PC-3 (cell line): ENCODE results near the gene IFNAR1. TPM values are rescaled to one million over a fixed set of nuclear protein-coding genes. Genes with fewer than 3 reads are reported as not detected.

ENCODE experiments used
- ATAC-seq: fragments of 200-7000 bp; cut with Tn5 transposase; 2 replicates; pipeline ENCODE4 v1.9.1; 2020; ENCODE audit warnings: mild to moderate bottlenecking, moderate library complexity
- BruUV-seq: library from RNA; stranded (reverse); fragments of 400-500 nt; replicated peaks from 2 replicates; lab custom pipeline; 2021; lab: Mats Ljungman, UMichigan
- CTCF ChIA-PET: fragments of 300-600 bp; sonication (Branson Sonifier 250); formaldehyde crosslinking; loops from one replicate; lab custom pipeline; 2022; ENCODE audit warnings: antibody characterized with exemption; lab: Charles Lee
- POLR2A ChIA-PET: fragments of 300-600 bp; sonication (Branson Sonifier 250); formaldehyde crosslinking; loops from one replicate; lab custom pipeline; 2022; ENCODE audit warnings: antibody characterized with exemption; ENCODE audit not compliant: unreplicated experiment; lab: Charles Lee
- DNase-seq: peaks from one replicate; pipeline ENCODE4 v3.0.0-alpha.2; 2015
- H2AFZ ChIP-seq: fragments of 300-600 bp; sonication (generic); 2 replicates; pipeline ENCODE4 v1.6.0; 2016; ENCODE audit warnings: antibody characterized with exemption, low read length
- H3F3A ChIP-seq: fragments of 300-600 bp; sonication (generic); one replicate; pipeline ENCODE4 v1.6.0; 2017; ENCODE audit warnings: antibody characterized with exemption, low read length, control low read depth, mild to moderate bottlenecking; ENCODE audit not compliant: unreplicated experiment
- H3K27ac ChIP-seq: fragments of 300-600 bp; sonication (generic); 2 replicates; pipeline ENCODE4 v1.5.1; 2016; ENCODE audit warnings: mild to moderate bottlenecking, low read length
- H3K27me3 ChIP-seq: fragments of 300-600 bp; sonication (generic); 2 replicates; pipeline ENCODE4 v1.6.1; 2016; ENCODE audit warnings: low read length, mixed read lengths
- H3K36me3 ChIP-seq: fragments of 300-600 bp; sonication (generic); 2 replicates; pipeline ENCODE4 v1.6.1; 2016; ENCODE audit warnings: low read depth, mixed run types, low read length, mixed read lengths
- H3K4me1 ChIP-seq: fragments of 300-600 bp; sonication (generic); 2 replicates; pipeline ENCODE4 v1.5.1; 2016; ENCODE audit warnings: low read length; ENCODE audit not compliant: insufficient read depth
- H3K4me2 ChIP-seq: fragments of 300-600 bp; sonication (generic); 2 replicates; pipeline ENCODE4 v1.6.0; 2016; ENCODE audit warnings: low read length
- H3K4me3 ChIP-seq: fragments of 300-600 bp; sonication (generic); 2 replicates; pipeline ENCODE4 v1.5.1; 2016; ENCODE audit warnings: mild to moderate bottlenecking, low read length, mixed read lengths
- H3K79me2 ChIP-seq: fragments of 300-600 bp; sonication (generic); 2 replicates; pipeline ENCODE4 v1.6.1; 2017; ENCODE audit warnings: low read length, mixed read lengths
- H3K9ac ChIP-seq: fragments of 300-600 bp; sonication (generic); 2 replicates; pipeline ENCODE4 v1.6.0; 2016; ENCODE audit warnings: mild to moderate bottlenecking, low read length
- H3K9me2 ChIP-seq: fragments of 300-600 bp; sonication (generic); replicated peaks from 2 replicates; pipeline ENCODE4 v1.6.1; 2016; ENCODE audit warnings: mixed run types, low read length, mixed read lengths
- H3K9me3 ChIP-seq: fragments of 300-600 bp; sonication (generic); 2 replicates; pipeline ENCODE4 v1.6.1; 2016; ENCODE audit warnings: low read length, mixed read lengths
- H4K20me1 ChIP-seq: fragments of 300-600 bp; sonication (generic); 2 replicates; pipeline ENCODE4 v1.6.1; 2016; ENCODE audit warnings: low read length, mixed read lengths
- EZH2 ChIP-seq: fragments of 300-600 bp; sonication (generic); IDR thresholded peaks from one replicate; pipeline ENCODE4 v1.6.1; 2017; ENCODE audit warnings: antibody characterized with exemption, mild to moderate bottlenecking, low read length; ENCODE audit not compliant: unreplicated experiment
- EZH2phosphoT487 ChIP-seq: fragments of 300-600 bp; sonication (generic); IDR thresholded peaks from 2 replicates; pipeline ENCODE4 v1.6.1; 2018; ENCODE audit warnings: mild to moderate bottlenecking, antibody characterized with exemption, low read length, borderline replicate concordance
- intact Hi-C: fragments of 100-400 bp; cut with micrococcal nuclease; formaldehyde crosslinking; loops from 2 replicates; pipeline ENCODE4 v1.9.0; 2023
- total RNA-seq: library from RNA; depleted of rRNA; stranded (reverse); fragments of >200 nt; gene quantifications from 2 replicates; pipeline ENCODE4 v1.2.3, GENCODE V29; 2014
- TF ChIP-seq, protein P1 (sequence below): fragments of 300-600 bp; sonication (generic); conservative IDR thresholded peaks from 2 replicates; pipeline ENCODE4 v1.5.1; 2017; ENCODE audit warnings: antibody characterized with exemption, low read depth, mild to moderate bottlenecking, low read length

IFNAR1 gene
- total RNA-seq, 1 experiment from 2014 or later = 13.2 TPM

DNA sequence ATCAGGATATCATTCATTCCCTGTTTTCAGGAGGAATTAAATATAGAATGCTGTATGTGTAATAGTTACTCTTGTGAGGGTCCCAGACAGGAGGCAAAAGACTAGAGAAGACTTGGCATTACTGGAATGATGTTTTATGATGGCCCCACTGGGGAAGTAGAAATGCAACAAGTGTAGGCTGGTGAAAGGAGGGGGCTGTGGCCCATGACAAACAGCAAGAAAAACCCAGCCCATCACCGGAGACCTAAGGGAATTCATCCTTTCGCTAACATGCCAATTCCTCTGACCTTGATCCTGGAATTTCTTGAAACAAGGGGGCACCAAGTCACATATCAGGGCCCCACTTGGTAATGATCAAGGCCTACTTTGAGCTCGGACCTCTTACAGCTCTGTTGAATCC, 72.9 kb downstream of the IFNAR1 start:
- intact Hi-C loops = no loop called here
- ChIA-PET POLR2A (no interaction called here), CTCF (no interaction called here)
- H3K9me2 ChIP-seq = no peaks in the 10 kb centered on the region
- ATAC-seq (no peak), DNase-seq (no peak)
- no peaks in the 10 kb centered on the region for H3F3A ChIP-seq
- no peak overlapping the region for H3K4me3 ChIP-seq
- no peaks in the 10 kb centered on the region for H3K36me3 ChIP-seq
- no peak overlapping the region for H3K27ac ChIP-seq
- no peaks in the 10 kb centered on the region for H3K79me2 ChIP-seq
- no peak overlapping the region for H3K4me2 ChIP-seq
- no TSS peak for BruUV-seq
- no peaks in the 10 kb centered on the region for H3K27me3 ChIP-seq
- TF ChIP-seq, protein P1, sequence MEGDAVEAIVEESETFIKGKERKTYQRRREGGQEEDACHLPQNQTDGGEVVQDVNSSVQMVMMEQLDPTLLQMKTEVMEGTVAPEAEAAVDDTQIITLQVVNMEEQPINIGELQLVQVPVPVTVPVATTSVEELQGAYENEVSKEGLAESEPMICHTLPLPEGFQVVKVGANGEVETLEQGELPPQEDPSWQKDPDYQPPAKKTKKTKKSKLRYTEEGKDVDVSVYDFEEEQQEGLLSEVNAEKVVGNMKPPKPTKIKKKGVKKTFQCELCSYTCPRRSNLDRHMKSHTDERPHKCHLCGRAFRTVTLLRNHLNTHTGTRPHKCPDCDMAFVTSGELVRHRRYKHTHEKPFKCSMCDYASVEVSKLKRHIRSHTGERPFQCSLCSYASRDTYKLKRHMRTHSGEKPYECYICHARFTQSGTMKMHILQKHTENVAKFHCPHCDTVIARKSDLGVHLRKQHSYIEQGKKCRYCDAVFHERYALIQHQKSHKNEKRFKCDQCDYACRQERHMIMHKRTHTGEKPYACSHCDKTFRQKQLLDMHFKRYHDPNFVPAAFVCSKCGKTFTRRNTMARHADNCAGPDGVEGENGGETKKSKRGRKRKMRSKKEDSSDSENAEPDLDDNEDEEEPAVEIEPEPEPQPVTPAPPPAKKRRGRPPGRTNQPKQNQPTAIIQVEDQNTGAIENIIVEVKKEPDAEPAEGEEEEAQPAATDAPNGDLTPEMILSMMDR = no peak
- TF ChIP-seq EZH2phosphoT487 (no peak), EZH2 (no peak)
- H3K9me3 ChIP-seq = no peaks in the 10 kb centered on the region
- peaks cover 6% of the 10 kb centered on the region; the same call in 1 of the 2 replicates for H3K4me1 ChIP-seq
- no peak overlapping the region for H2AFZ ChIP-seq
- H3K9ac ChIP-seq = no peak overlapping the region
- H4K20me1 ChIP-seq = no peaks in the 10 kb centered on the region

DNA sequence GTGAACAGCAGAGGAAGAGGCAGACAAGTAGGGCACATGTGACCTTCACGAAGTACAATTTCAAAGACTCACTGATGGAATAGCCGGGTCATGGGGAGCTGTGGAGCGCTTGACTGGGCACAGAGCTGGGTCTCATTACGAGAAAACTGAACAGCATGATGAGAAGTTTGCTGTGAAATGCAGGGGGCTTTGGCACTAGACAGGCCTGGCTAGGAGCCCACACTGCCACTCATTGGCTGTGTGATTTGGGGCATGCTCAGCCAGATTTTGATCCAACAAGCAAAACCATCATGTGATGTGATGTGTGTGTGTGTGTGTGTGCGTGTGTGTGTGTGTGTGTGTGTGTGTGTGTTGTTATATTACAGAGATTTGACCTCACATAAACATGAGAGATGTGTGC, 73.6 kb downstream of the IFNAR1 start:
- POLR2A ChIA-PET = no interaction called here
- Histone ChIP-seq H3K79me2 (no peaks in the 10 kb centered on the region), H3K36me3 (no peaks in the 10 kb centered on the region), H3K4me1 (peaks cover 6% of the 10 kb centered on the region; the same call in 1 of the 2 replicates), H3K4me3 (no peak overlapping the region), H3K9me3 (no peaks in the 10 kb centered on the region), H3K27me3 (no peaks in the 10 kb centered on the region), H3K9me2 (no peaks in the 10 kb centered on the region), H3K4me2 (no peak overlapping the region), H2AFZ (no peak overlapping the region), H4K20me1 (no peaks in the 10 kb centered on the region), H3K9ac (no peak overlapping the region), H3F3A (no peaks in the 10 kb centered on the region), H3K27ac (no peak overlapping the region)
- no TSS peak for BruUV-seq
- intact Hi-C loops = no loop called here
- DNase-seq (no peak), ATAC-seq (no peak)
- CTCF ChIA-PET = no interaction called here
- TF ChIP-seq EZH2 (no peak), EZH2phosphoT487 (no peak)
- TF ChIP-seq, protein P1 = no peak

DNA sequence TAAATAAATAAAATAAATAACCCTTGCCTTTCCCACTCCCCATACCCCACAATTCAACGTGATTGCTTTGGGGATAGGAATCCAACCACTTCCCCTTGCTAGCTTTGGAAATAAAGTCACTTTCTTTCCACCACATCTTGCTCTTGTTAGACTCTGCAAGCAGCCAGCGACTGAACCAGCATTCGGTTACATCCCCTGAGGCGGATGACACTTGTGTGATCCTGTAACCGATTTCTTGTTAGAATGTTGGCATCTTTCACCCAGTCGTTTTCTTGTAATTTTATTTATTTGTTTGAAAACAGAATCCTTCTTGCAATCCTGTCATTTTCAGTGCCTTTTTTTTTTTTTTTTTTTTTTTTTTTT, 76.8 kb downstream of the IFNAR1 start:
- Histone ChIP-seq H3K27me3 (no peaks in the 10 kb centered on the region), H3K9me3 (no peaks in the 10 kb centered on the region), H4K20me1 (0 out of 2 replicates have a peak, but pooled peaks cover 4% of the 10 kb centered on the region), H3K4me1 (peaks cover 20% of the 10 kb centered on the region), H3K79me2 (peaks cover 31% of the 10 kb centered on the region), H3K4me2 (no peak overlapping the region), H3F3A (no peaks in the 10 kb centered on the region), H3K27ac (no peak overlapping the region), H2AFZ (no peak overlapping the region), H3K9ac (no peak overlapping the region), H3K36me3 (no peaks in the 10 kb centered on the region; the same call in 1 of the 2 replicates), H3K4me3 (no peak overlapping the region), H3K9me2 (no peaks in the 10 kb centered on the region)
- DNase-seq (peak; percentile 36), ATAC-seq (no peak)
- intact Hi-C loops = no loop called here
- no peak for TF ChIP-seq EZH2phosphoT487
- TF ChIP-seq, protein P1 = no peak
- BruUV-seq = no TSS peak
- POLR2A ChIA-PET = no interaction called here
- CTCF ChIA-PET = no interaction called here
